Amniotic stem cell (primary cell): ENCODE measurements around the gene LIPG.
"Not testable (repeated sequence)": the region's sequence is repeated elsewhere in the genome, so short reads cannot be mapped to it uniquely, and the experiment has no call there.

Experiments used
- DNase-seq: peaks from one replicate; lab custom pipeline; 2025; lab: John Stamatoyannopoulos, UW

LIPG gene

GRCh38 chr18:49573835-49574234 lies 12.0 kb downstream of the LIPG start:
- DNase-seq: no peak

- not testable (repeated sequence) for DNase-seq
These were observed 17.2 kb downstream of the LIPG start for GRCh38 chr18:49579041-49579440.

- DNase-seq: not testable (repeated sequence)
These were observed 17.7 kb downstream of the LIPG start for GRCh38 chr18:49579583-49579982.

- DNase-seq: no peak
These were observed 18.4 kb downstream of the LIPG start for GRCh38 chr18:49580279-49580678.

GRCh38 chr18:49581371-49581770 lies 19.5 kb downstream of the LIPG start:
- DNase-seq: no peak

GRCh38 chr18:49582579-49582978 lies 20.7 kb downstream of the LIPG start:
- DNase-seq: no peak

GRCh38 chr18:49584394-49584793 lies 22.5 kb downstream of the LIPG start:
- DNase-seq: no peak

- not testable (repeated sequence) for DNase-seq
These were observed 23.1 kb downstream of the LIPG start for GRCh38 chr18:49584951-49585350.

GRCh38 chr18:49585781-49586663 lies 24.2 kb downstream of the LIPG start:
- no peak for DNase-seq

GRCh38 chr18:49588171-49588570 lies 26.3 kb downstream of the LIPG start:
- no peak for DNase-seq

GRCh38 chr18:49588971-49589370 lies 27.1 kb downstream of the LIPG start:
- no peak for DNase-seq

- no peak for DNase-seq
These were observed 28.8 kb downstream of the LIPG start for GRCh38 chr18:49590608-49591007.

- no peak for DNase-seq
These were observed 29.4 kb downstream of the LIPG start for GRCh38 chr18:49591271-49591670.

- no peak for DNase-seq
These were observed 29.9 kb downstream of the LIPG start for GRCh38 chr18:49591775-49592174.

GRCh38 chr18:49596687-49597086 lies 34.8 kb downstream of the LIPG start:
- DNase-seq: no peak

- DNase-seq: no peak
These were observed 35.5 kb downstream of the LIPG start for GRCh38 chr18:49597157-49597931.

- no peak for DNase-seq
These were observed 39.4 kb downstream of the LIPG start for GRCh38 chr18:49601211-49601610.

- no peak for DNase-seq
These were observed 46.8 kb downstream of the LIPG start for GRCh38 chr18:49608366-49609255.

- no peak for DNase-seq
These were observed 47.6 kb downstream of the LIPG start for GRCh38 chr18:49609256-49610021.

GRCh38 chr18:49610022-49610445 lies 48.2 kb downstream of the LIPG start:
- DNase-seq: no peak

GRCh38 chr18:49611316-49611715 lies 49.5 kb downstream of the LIPG start:
- no peak for DNase-seq
